Transverse colon (tissue), 4 donors: ENCODE data around the gene KLHL17. TPM values are rescaled to one million over a fixed set of nuclear protein-coding genes. Genes with fewer than 3 reads are reported as not detected.

Experiments used
- DNase-seq: peaks from one replicate; pipeline ENCODE4 v3.0.0-alpha.2; 2019
- H3K27ac ChIP-seq, 4 donors: fragments of 200-600 bp; sonication (generic); 2 replicates each; pipeline ENCODE4 v1.5.1; 2016 to 2018; ENCODE audit warnings: inconsistent platforms in 4 of 4
- H3K27me3 ChIP-seq: fragments of 200-600 bp; sonication (generic); 2 replicates; pipeline ENCODE4 v1.5.1; 2017; ENCODE audit warnings: inconsistent platforms
- H3K36me3 ChIP-seq, 4 donors: fragments of 200-600 bp; sonication (generic); 2 replicates each; pipeline ENCODE4 v1.5.1; 2017 to 2019; ENCODE audit warnings: inconsistent platforms in 4 of 4
- H3K4me1 ChIP-seq, 4 donors: fragments of 200-600 bp; sonication (generic); 2 replicates each; pipeline ENCODE4 v1.5.1; 2017 to 2020; ENCODE audit warnings: inconsistent platforms in 4 of 4
- H3K4me3 ChIP-seq, 4 donors: fragments of 200-600 bp; sonication (generic); 1 replicate in 1 of 4; 2 replicates in 3 of 4; pipeline versions ENCODE4 v1.5.1 to v1.6.1; 2017 to 2019; ENCODE audit warnings: inconsistent platforms in 4 of 4
- H3K9me3 ChIP-seq, 2 donors: fragments of 200-600 bp; sonication (generic); 2 replicates each; pipeline ENCODE4 v1.5.1; 2017 to 2019; ENCODE audit warnings: inconsistent platforms in 2 of 2
- EP300 ChIP-seq: sonication (generic); formaldehyde crosslinking; IDR thresholded peaks from one replicate; pipeline ENCODE4 v1.6.1; 2017; ENCODE audit warnings: antibody characterized with exemption, low read depth
- POLR2A ChIP-seq: fragments of 450-650 bp; IDR thresholded peaks from one replicate; pipeline ENCODE4 v1.6.1; 2016; ENCODE audit warnings: antibody characterized with exemption, mild to moderate bottlenecking, moderate library complexity
- POLR2AphosphoS5 ChIP-seq, 3 donors: sonication (generic); formaldehyde crosslinking; IDR thresholded peaks; one replicate each; pipeline ENCODE4 v1.6.1; 2016; ENCODE audit warnings: antibody characterized with exemption in 3 of 3
- WGBS, 2 donors: methylation state at CpG; one replicate each; pipeline ENCODE4 v1.1.5; 2018; ENCODE audit warnings: low coverage in 1 of 2; 5-methylcytosine and 5-hydroxymethylcytosine counted together
- in situ Hi-C, 4 donors: fragments of 200-750 bp; cut with MboI; loops; one replicate each; pipeline versions ENCODE4 v1.15.0 to v1.15.1; 2017; ENCODE audit warnings: low sequenced_read_pairs in 3 of 4, low pct_ligation_motif_present in 1 of 4, low pct_unique_long_range_greater_than_20kb in 1 of 4
- intact Hi-C: fragments of 100-400 bp; cut with DNase I; formaldehyde crosslinking; loops from one replicate; pipeline ENCODE4 v1.15.1; 2023; ENCODE audit warnings: low total_unique reads
- total RNA-seq, 4 donors: library from RNA; depleted of rRNA; stranded (reverse); fragments of >200 nt; gene quantifications; one replicate each; pipeline ENCODE4 v1.1.0, GENCODE V29; 2016
- TF ChIP-seq, protein P1 (sequence below), 5 experiments: fragments of 200-600 bp in 3 of 5; fragments of 450-650 bp in 2 of 5; sonication (generic) in 3 of 5; IDR thresholded peaks; 1 replicate in 2 of 5; 2 replicates in 3 of 5; pipeline ENCODE4 v1.5.1; 2016 to 2017; ENCODE audit warnings: antibody characterized with exemption in 5 of 5, inconsistent platforms in 3 of 5, mild to moderate bottlenecking in 2 of 5, moderate library complexity in 1 of 5

The KLHL17 gene
- total RNA-seq, 4 donors from 2014 or later: 10.8 to 26.1 (median 11.4) TPM

DNA sequence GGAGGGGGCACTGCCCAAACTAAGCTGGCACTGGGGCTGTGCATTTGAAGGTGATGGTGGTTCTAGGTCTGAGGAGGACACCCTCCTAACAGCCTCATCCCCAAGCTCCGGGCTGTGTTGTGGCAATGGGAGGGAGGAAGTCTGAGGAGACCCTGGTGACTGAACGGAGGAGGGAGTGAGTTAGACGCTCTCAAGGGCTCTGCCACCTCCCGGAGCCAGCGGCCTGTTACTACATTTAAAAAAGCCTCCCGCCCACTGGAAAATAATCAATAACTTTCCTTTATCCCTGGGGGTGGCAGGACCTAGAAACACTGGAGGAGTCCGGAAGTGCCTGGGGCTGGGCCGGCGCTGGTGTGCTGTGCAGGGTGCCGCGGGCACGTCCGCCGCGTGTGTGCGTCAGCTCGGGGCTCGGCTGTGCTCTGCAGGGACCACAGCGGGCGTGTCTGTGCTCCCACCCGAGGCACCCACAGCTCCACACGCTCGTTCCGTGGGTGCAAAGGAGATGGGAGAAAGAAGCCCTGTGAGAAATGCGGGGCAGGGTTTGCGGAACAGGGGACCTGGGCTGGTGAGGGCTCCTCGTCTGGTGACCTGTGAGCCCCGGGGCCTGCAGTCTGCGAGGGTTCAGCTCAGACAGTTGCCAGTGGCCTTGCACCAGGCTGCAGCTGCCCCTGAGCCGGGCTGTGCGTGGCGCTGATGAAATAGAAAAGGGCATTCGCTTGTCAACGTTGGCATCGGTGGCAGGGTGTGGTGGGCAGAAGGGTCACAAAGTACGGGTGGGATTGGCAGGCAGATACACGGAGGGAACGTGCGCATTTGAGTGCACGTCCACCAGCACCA is 31.3 kb upstream of the KLHL17 start:
- no peaks in the 10 kb centered on the region for H3K36me3 ChIP-seq
- in situ Hi-C loops: no loop called here
- H3K9me3 ChIP-seq: no peaks in the 10 kb centered on the region
- no peak for TF ChIP-seq POLR2A
- TF ChIP-seq POLR2AphosphoS5 (IDR thresholded peaks at IDR 0.05): no peak
- TF ChIP-seq, protein P1, sequence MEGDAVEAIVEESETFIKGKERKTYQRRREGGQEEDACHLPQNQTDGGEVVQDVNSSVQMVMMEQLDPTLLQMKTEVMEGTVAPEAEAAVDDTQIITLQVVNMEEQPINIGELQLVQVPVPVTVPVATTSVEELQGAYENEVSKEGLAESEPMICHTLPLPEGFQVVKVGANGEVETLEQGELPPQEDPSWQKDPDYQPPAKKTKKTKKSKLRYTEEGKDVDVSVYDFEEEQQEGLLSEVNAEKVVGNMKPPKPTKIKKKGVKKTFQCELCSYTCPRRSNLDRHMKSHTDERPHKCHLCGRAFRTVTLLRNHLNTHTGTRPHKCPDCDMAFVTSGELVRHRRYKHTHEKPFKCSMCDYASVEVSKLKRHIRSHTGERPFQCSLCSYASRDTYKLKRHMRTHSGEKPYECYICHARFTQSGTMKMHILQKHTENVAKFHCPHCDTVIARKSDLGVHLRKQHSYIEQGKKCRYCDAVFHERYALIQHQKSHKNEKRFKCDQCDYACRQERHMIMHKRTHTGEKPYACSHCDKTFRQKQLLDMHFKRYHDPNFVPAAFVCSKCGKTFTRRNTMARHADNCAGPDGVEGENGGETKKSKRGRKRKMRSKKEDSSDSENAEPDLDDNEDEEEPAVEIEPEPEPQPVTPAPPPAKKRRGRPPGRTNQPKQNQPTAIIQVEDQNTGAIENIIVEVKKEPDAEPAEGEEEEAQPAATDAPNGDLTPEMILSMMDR (IDR thresholded peaks at IDR 0.05): no peak
- no peak for TF ChIP-seq EP300
- H3K27me3 ChIP-seq: peaks cover 98% of the 10 kb centered on the region
- 40% methylated on average over 40 of the region's 40 CpGs; no CpG with 5 or more reads in 1 of the 2 donors for WGBS, 2 donors
- H3K27ac ChIP-seq: no peak overlapping the region
- intact Hi-C loops: no loop called here
- H3K4me3 ChIP-seq: no peak overlapping the region
- peaks cover 3 to 26% (median 22%) of the 10 kb centered on the region in 4 donors for H3K4me1 ChIP-seq
- DNase-seq: no peak

DNA sequence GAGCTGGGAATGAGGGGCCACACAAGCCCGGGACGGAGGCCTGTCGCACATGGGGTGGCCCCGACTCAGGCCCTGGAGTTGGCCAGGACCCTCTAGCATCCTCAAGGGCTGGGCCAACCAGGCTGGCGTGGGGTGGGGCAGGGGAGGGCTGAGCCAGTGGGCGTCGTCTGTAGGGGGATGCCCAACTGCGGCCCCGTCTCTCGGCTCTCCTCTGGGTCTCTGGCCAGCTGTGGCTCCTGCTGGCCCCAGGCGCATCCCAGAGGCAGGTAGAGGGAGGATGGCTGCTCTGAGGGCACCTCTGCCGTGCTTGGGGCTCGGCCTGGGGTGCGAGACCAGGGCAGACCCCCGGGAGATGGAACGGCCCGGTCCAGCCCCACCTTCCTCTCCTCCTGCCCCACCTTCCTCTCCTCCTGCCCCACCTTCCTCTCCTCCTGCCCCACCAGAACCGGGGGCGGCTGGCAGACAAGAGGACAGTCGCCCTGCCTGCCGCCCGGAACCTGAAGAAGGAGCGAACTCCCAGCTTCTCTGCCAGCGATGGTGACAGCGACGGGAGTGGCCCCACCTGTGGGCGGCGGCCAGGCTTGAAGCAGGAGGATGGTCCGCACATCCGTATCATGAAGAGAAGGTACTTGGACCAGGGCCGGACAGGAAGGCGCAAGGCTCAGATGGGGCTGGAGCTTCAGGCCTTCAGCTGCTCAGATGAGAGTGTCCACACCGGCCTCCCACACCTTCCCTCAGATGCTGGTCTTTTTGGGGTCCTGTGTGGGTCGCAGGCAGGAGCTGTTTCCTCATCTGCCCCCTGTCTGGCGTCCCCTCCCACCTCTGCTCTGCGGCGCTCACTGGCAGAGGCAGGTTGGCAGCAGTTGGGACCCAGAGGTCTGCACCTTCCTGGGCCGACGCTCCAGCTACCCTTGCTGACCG is 30.4 kb upstream of the KLHL17 start:
- Histone ChIP-seq H3K4me3 (no peak overlapping the region), H3K27ac (no peak overlapping the region), H3K9me3 (no peaks in the 10 kb centered on the region), H3K27me3 (peaks cover 91% of the 10 kb centered on the region), H3K4me1 (peaks cover 3 to 22% (median 16%) of the 10 kb centered on the region in 4 donors), H3K36me3 (no peaks in the 10 kb centered on the region)
- in situ Hi-C loops (no loop called here), intact Hi-C loops (no loop called here)
- no peak for TF ChIP-seq EP300
- TF ChIP-seq POLR2AphosphoS5 (IDR thresholded peaks at IDR 0.05): no peak
- no peak for TF ChIP-seq POLR2A
- TF ChIP-seq, protein P1 (IDR thresholded peaks at IDR 0.05): no peak
- DNase-seq: no peak
- WGBS, 2 donors: 68% methylated on average over 39 of the region's 40 CpGs; no CpG with 5 or more reads in 1 of the 2 donors

DNA sequence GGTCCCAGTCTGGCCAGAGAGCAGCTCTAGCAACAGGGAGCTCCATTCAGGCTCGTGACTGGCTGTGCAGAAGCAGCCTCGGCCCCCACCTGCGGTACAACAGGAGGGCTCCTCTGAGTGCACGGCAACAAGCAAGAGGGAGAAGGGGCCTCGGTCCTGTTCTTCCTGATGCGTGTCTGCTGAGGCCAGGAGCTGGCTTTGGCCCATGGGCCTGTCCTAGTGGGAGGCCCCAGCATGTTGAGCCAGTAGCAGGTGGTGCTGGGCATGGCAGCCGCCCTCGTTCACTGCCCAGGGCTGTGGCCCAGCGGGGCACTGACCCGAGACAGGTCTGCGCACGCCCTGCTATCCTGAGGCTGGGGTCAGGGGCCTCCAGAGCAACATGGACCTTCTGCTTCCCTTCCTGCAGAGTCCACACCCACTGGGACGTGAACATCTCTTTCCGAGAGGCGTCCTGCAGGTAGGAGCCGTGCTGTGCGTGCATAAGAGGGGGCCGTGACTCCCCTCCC is 29.7 kb upstream of the KLHL17 start:
- Histone ChIP-seq H3K27me3 (peaks cover 91% of the 10 kb centered on the region), H3K36me3 (no peaks in the 10 kb centered on the region), H3K4me3 (no peak overlapping the region), H3K27ac (no peak overlapping the region), H3K4me1 (peaks cover 2 to 19% (median 12%) of the 10 kb centered on the region in 4 donors), H3K9me3 (no peaks in the 10 kb centered on the region)
- no peak for DNase-seq
- in situ Hi-C loops (no loop called here), intact Hi-C loops (no loop called here)
- 59% methylated on average over 9 of the region's 18 CpGs; no CpG with 5 or more reads in 1 of the 2 donors for WGBS, 2 donors
- no peak for TF ChIP-seq POLR2A

DNA sequence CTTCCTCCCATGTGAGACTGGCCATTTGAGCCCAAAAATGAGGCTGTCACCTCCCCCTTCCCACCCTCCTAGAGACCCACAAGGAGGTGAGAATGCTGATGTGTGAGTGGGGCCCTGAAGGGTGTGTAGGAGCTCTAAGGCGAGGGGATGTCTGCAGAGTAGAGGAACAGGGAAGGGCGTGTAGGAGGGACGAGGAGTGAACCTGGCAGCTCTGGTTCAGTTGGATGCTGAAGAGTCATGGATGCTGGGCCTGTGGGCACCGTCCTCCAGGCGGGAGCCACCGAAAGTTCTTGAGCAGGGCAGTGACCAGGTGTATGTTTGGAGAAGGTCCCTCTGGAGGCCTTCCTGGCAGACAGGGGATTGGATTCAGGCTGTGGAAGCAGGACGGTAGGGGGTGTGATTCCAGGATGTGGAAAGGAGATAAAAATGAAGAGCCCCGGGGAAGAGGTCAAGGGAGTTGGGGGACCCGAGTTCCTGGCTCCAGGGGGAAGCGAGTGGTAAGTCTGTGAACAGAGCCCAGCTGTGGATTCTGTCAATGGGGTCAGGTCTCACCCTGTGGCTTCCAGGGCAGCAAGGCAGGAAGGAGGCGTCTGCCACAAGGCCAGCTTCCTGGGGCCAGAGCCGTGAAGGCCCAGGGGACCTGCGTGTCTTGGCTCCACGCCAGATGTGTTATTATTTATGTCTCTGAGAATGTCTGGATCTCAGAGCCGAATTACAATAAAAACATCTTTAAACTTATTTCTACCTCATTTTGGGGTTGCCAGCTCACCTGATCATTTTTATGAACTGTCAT is 28.8 kb upstream of the KLHL17 start:
- no peak for DNase-seq
- H3K4me1 ChIP-seq: peaks cover 3 to 17% (median 12%) of the 10 kb centered on the region in 4 donors
- in situ Hi-C loops (no loop called here), intact Hi-C loops (no loop called here)
- 35 to 71% methylated on average over 5 to 15 of the region's 15 CpGs for WGBS, 2 donors
- no peaks in the 10 kb centered on the region for H3K36me3 ChIP-seq
- H3K27ac ChIP-seq: no peak overlapping the region
- no peaks in the 10 kb centered on the region for H3K9me3 ChIP-seq
- H3K27me3 ChIP-seq: peaks cover 91% of the 10 kb centered on the region
- TF ChIP-seq, protein P1 (IDR thresholded peaks at IDR 0.05): no peak
- TF ChIP-seq EP300 (no peak), POLR2AphosphoS5 (IDR thresholded peaks at IDR 0.05) (no peak), POLR2A (no peak)
- H3K4me3 ChIP-seq: no peak overlapping the region
